22Rv1 (cell line): ENCODE data around the gene ABCC4.

Experiments
- H3K27ac ChIP-seq: fragments of 450-650 bp; 2 replicates; pipeline ENCODE4 v1.5.1; 2017
- ZFX ChIP-seq: fragments of 450-650 bp; IDR thresholded peaks from 2 replicates; pipeline ENCODE4 v1.6.1; 2017; ENCODE audit warnings: antibody characterized with exemption, borderline replicate concordance
- TF ChIP-seq, protein P1 (sequence below): fragments of 450-650 bp; IDR thresholded peaks from 2 replicates; pipeline ENCODE4 v1.5.1; 2017; ENCODE audit warnings: mild to moderate bottlenecking

The ABCC4 gene

DNA sequence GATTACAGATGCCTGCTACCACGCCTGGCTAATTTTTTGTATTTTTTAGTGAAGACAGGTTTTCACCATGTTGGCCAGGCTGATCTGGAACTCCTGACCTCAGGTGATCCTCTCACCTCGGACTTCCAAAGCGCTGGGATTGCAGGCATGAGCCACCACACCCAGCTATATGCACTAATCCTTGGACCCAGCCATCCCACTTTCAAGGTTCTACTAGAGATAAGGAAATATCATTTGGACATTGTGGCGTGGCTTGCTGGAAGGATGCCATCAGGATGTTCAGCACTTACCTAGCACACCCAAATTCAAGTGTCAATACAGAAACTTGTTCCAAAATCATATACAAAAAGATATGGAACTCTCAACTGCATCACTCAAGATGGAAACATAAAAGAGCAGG lies 136.4 kb downstream of the ABCC4 start:
- TF ChIP-seq, protein P1, sequence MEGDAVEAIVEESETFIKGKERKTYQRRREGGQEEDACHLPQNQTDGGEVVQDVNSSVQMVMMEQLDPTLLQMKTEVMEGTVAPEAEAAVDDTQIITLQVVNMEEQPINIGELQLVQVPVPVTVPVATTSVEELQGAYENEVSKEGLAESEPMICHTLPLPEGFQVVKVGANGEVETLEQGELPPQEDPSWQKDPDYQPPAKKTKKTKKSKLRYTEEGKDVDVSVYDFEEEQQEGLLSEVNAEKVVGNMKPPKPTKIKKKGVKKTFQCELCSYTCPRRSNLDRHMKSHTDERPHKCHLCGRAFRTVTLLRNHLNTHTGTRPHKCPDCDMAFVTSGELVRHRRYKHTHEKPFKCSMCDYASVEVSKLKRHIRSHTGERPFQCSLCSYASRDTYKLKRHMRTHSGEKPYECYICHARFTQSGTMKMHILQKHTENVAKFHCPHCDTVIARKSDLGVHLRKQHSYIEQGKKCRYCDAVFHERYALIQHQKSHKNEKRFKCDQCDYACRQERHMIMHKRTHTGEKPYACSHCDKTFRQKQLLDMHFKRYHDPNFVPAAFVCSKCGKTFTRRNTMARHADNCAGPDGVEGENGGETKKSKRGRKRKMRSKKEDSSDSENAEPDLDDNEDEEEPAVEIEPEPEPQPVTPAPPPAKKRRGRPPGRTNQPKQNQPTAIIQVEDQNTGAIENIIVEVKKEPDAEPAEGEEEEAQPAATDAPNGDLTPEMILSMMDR: no peak
- no peak for TF ChIP-seq ZFX
- no peak overlapping the region for H3K27ac ChIP-seq

DNA sequence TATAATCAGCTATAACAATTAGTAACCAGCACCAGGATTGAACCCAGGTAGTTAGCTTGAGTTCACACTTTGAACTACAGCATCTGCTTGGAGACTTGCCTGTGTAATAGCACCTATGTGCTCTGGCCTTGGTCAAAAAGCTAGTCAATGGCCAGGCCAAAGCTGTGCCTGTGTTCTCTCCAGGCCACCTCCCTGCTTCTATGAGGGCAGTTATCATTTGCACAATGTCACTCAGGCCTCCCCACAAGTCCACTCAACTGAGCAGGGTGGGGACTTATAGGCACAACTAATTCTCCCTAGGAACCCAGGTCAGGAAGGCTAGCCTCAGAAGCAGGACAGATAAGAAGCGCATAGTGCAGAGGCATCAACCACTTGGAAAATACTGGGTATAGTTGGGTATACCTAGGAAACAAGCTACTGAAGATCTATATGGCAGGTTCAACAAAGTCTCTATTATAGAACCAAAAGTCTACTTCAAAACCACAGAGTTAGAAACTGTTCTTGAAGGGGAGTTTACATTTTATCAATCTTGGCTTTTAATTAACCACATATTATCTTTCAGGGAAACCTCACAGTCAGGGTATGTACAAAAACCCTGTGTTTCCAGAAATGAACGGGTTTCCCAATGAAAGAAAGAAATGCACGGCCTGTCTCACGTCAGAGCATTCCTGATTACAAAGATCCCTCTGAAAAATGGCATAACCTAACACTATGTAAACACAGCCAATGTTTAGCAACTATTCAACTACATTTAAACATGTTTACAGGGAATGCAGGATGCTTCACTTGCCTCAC lies 140.9 kb downstream of the ABCC4 start:
- no peak for TF ChIP-seq ZFX
- TF ChIP-seq, protein P1: no peak
- H3K27ac ChIP-seq: no peak overlapping the region

DNA sequence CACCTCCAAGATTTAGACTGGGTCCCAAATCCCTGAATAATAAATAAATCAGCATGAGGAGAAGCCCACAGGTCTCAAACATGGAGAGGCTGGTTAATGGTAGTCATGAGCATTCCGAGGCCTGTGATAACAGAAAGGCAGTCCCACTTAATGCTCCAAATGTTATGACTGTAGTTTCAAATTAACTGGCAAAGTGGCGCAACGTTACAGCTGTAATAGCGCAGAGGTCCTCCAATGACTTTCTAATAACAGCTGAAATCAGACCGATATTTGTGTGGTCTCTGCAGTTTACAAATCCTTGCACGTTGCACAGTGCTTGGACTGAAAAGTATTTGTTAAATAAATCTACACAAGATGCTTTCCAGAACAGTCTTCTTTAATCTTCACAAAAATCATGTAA lies 141.8 kb downstream of the ABCC4 start:
- no peak overlapping the region for H3K27ac ChIP-seq
- TF ChIP-seq, protein P1: no peak
- TF ChIP-seq ZFX: no peak

DNA sequence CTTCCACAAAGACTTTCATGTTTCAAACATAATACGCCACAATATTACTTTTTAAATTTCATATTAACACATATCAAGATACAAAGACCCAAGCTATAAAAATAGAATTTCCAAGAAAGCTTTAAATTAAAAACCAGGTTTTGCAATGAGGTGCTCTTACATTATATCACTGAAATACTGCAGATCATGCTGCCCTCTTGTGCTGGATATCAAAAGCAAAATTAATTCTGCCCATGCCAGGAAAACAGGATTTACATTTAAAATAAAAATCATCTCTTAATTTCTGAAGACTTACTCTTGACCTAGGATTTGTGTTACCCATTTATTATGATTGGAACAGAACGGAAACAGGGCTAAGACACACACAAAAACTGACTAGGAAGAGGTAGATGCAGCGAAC lies 145.0 kb downstream of the ABCC4 start:
- TF ChIP-seq ZFX: no peak
- TF ChIP-seq, protein P1: peak; percentile 75
- peak overlapping the region; percentile 28 for H3K27ac ChIP-seq

DNA sequence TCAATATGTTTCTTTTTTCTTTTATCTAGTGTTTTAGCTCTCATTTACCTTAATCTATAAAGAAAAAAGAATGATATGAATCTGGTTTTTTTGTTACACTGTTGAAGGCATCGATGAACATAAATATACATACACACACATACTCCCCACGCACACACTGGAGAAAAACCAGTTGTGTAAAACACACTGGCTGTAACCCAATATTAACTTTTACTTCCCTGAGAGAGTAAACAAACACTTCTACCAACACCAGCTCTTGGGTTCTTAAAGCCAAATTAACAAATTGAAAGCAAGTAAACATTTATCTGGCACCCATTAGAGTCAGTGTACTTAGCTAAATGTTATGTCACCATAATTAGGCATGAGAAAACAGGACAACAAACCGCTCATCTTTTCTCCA lies 145.7 kb downstream of the ABCC4 start:
- no peak for TF ChIP-seq ZFX
- TF ChIP-seq, protein P1: no peak
- peak overlapping the region; percentile 28 for H3K27ac ChIP-seq

DNA sequence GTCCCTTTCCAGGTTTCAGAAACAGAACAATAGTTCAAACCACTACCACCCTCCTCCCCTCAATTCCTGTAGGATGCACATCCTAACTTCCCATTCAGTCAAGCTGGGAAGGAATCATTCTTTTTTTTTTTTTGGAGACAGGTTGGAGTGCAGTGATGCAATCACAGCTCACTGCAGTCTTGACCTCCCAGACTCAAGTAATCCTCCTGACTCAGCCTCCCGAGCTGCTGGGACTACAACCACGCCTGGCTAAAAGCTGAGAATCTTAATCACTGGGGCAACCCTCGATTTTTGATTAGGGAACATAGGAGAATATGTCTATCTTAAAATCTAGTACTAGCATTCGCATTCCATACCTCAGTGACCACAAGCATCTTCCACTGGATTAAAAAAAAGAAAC lies 146.2 kb downstream of the ABCC4 start:
- TF ChIP-seq, protein P1: no peak
- TF ChIP-seq ZFX: no peak

DNA sequence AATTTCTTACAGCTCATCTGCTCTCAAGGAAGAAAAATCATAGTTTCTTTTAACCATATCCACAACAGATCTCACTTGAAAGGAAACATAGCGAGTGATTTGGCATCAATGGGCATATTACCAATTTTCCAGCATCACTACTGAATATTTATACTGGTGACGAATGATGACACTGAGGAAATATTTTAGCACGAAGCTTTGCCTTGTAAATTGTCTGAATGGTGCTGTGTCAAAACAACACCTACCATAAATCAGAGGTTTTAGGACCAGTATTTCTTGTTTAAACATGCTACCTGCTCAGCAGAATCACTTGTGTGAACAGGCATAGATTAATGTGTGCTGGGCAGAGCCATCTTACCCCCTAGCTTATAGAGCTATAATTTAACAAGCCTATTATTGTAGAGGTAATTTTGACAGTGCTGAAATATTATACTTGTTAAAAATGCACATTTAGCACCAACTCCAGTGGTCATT lies 146.8 kb downstream of the ABCC4 start:
- no peak overlapping the region for H3K27ac ChIP-seq
- TF ChIP-seq, protein P1: no peak
- no peak for TF ChIP-seq ZFX

More for the DNA sequence above, 146.2 kb downstream of the ABCC4 start:
- H3K27ac ChIP-seq: no peak overlapping the region
